NT2/D1 (cell line): ENCODE measurements around the gene PLEKHG4B.

ENCODE experiments used
- DNase-seq: peaks from one replicate; pipeline ENCODE4 v3.0.0-alpha.2; 2011; ENCODE audit warnings: low read depth, low spot score
- H3K27me3 ChIP-seq: 2 replicates; pipeline ENCODE4 v1.6.0; 2011; ENCODE audit warnings: mild to moderate bottlenecking; ENCODE audit not compliant: insufficient read length, insufficient read depth
- H3K36me3 ChIP-seq: 2 replicates; pipeline ENCODE4 v1.6.1; 2011; ENCODE audit warnings: mild to moderate bottlenecking, low read length, mixed read lengths; ENCODE audit not compliant: insufficient read depth, insufficient read length
- H3K4me1 ChIP-seq: 2 replicates; pipeline ENCODE4 v1.5.1; 2011; ENCODE audit not compliant: insufficient read depth, insufficient read length
- H3K4me3 ChIP-seq: 2 replicates; pipeline ENCODE4 v1.5.1; 2011; ENCODE audit warnings: low read depth; ENCODE audit not compliant: insufficient read length
- H3K9ac ChIP-seq: 2 replicates; pipeline ENCODE4 v1.6.0; 2011; ENCODE audit warnings: low read depth; ENCODE audit not compliant: insufficient read length
- H3K9me3 ChIP-seq: 2 replicates; pipeline ENCODE4 v1.5.1; 2011; ENCODE audit warnings: mild to moderate bottlenecking, low read length; ENCODE audit not compliant: insufficient read depth
- SUZ12 ChIP-seq: IDR thresholded peaks from 2 replicates; pipeline ENCODE4 v1.6.1; 2011; ENCODE audit not compliant: insufficient read length, insufficient read depth; ENCODE audit errors: extremely low read depth
- YY1 ChIP-seq: IDR thresholded peaks from 2 replicates; pipeline ENCODE4 v1.6.1; 2011; ENCODE audit not compliant: insufficient read length, insufficient read depth
- ZNF274 ChIP-seq: IDR thresholded peaks from 2 replicates; pipeline ENCODE4 v1.6.1; 2011; ENCODE audit warnings: mild to moderate bottlenecking, low read depth, low read length

PLEKHG4B gene

DNA sequence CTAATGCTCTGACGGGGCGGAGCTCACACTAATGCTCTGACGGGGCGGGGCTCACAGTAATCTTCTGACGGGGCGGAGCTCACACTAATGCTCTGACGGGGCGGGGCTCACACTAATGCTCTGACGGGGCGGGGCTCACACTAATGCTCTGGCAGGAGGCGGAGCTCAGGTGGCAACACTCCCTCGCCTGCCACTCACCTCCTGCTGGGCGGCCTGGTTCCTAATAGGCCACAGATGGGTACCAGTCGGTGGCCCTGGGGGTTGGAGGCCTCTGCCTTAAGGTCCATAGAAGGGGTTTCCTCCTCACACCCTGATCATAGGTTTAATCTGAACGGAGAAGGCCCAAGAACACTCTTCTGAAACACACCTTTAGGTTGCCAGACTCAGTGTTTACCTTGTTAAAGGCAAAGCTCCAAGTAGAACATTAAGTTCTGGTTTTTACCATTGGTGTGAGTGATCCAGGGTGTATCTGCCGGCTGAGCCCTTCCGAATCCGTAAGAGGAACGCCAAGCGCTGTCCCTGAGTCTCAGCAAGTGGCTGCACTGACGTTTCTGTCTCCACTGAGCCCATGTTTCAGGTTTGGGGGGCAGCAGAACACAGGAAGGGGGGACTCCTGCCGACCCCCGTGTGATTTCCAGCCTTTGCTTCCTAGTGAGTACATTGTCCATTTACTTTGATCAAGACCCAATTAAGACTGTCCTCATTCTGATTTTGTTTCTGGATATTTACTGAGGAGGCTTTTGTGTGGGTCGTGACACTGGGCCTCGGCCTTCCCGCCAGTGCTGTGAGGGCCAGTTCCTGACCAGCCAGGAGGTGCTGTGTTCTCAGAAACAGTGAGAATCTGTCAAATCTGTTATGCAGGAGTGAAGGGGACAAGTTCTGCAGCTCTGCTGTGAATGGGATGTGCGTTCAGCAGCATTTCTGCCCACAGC lies 74.7 kb downstream of the PLEKHG4B start:
- Histone ChIP-seq H3K36me3 (peaks cover 41% of the 10 kb centered on the region), H3K9ac (no peak overlapping the region), H3K27me3 (no peaks in the 10 kb centered on the region), H3K4me1 (peaks cover 5% of the 10 kb centered on the region), H3K4me3 (no peak overlapping the region), H3K9me3 (no peaks in the 10 kb centered on the region; the same call in 1 of the 2 replicates)
- no peak for DNase-seq
- TF ChIP-seq YY1 (no peak), SUZ12 (no peak), ZNF274 (no peak)

DNA sequence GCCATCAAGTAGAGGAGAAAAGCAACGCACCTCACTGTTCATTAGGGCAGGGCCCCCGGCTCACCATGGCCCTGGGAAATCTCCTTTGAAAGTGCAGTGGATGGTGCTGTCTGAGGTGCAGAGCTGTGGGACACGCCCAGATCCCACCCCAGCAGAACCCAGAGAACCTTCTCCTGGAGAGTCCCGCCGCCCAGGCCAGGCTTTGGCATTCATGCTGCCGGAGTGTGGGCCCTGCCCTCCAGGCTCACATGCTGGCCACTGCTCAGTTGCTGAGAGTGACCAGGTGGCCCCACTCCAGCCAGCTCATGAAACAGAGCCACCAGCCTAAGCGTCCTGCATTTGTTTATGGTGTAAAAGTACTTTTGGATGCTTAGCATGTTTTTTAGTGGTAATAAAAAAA lies 75.5 kb downstream of the PLEKHG4B start:
- H3K36me3 ChIP-seq = peaks cover 41% of the 10 kb centered on the region
- TF ChIP-seq ZNF274 (no peak), YY1 (no peak), SUZ12 (no peak)
- H3K9ac ChIP-seq = no peak overlapping the region
- no peaks in the 10 kb centered on the region; the same call in 1 of the 2 replicates for H3K9me3 ChIP-seq
- H3K27me3 ChIP-seq = no peaks in the 10 kb centered on the region
- H3K4me3 ChIP-seq = no peak overlapping the region
- H3K4me1 ChIP-seq = peaks cover 5% of the 10 kb centered on the region
- DNase-seq = no peak

- H3K27me3 ChIP-seq = no peaks in the 10 kb centered on the region
- H3K9me3 ChIP-seq = no peaks in the 10 kb centered on the region; the same call in 1 of the 2 replicates
- TF ChIP-seq ZNF274 (no peak), SUZ12 (no peak), YY1 (no peak)
- no peak overlapping the region for H3K4me3 ChIP-seq
- DNase-seq = no peak
- H3K36me3 ChIP-seq = peaks cover 41% of the 10 kb centered on the region
- H3K4me1 ChIP-seq = peaks cover 5% of the 10 kb centered on the region
- H3K9ac ChIP-seq = no peak overlapping the region
Measured at GRCh38 chr5:167982-168660, 76.2 kb downstream of the PLEKHG4B start.

DNA sequence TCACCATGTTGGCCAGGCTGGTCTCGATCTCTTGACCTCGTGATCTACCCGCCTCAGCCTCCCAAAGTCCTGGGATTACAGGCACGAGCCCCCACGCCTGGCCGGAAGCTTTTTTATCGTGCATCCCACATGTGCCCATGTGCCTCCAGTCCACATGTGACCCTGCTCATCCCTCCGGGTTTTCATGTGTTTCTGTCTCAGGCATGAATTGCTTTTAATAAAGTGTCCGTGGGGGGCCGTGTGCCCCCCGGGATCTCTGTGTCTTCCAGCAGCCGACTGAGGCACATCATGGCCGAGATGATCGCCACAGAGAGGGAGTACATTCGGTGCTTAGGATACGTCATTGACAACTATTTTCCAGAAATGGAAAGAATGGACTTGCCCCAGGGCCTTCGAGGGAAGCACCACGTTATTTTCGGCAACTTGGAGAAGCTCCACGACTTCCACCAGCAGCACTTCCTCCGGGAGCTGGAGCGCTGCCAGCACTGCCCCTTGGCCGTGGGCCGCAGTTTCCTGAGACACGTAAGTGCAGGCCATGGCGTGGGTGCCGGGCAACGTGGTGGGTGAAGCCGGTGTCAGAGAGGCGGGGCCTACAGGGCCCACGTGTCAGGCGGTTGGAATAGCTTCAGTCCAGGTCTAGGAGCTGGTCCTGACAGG lies 77.2 kb downstream of the PLEKHG4B start:
- no peak for DNase-seq
- Histone ChIP-seq H3K4me3 (no peak overlapping the region), H3K4me1 (peaks cover 5% of the 10 kb centered on the region), H3K9me3 (no peaks in the 10 kb centered on the region), H3K36me3 (peaks cover 46% of the 10 kb centered on the region), H3K27me3 (no peaks in the 10 kb centered on the region), H3K9ac (no peak overlapping the region)
- TF ChIP-seq YY1 (no peak), SUZ12 (no peak), ZNF274 (no peak)

DNA sequence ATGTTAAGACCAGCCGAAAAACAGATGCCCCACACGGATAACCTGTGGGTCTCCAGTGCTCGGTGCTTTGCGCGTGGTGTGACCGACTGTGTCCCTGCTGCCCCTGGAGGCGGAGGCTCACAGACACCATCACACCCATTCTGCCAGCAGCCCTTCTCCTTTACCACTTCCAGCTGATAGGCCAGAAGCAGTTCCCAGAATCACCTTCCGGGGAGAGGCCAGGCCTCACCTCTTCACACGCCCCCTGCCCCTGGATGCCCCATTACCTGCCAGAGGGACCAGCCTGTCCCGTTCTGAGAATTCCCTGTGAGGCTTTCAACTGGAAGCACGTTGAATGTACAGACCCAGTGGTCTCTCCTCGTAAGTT lies 77.7 kb downstream of the PLEKHG4B start:
- no peak overlapping the region for H3K4me3 ChIP-seq
- DNase-seq = no peak
- peaks cover 46% of the 10 kb centered on the region for H3K36me3 ChIP-seq
- H3K27me3 ChIP-seq = no peaks in the 10 kb centered on the region
- no peak overlapping the region for H3K9ac ChIP-seq
- no peaks in the 10 kb centered on the region for H3K9me3 ChIP-seq
- TF ChIP-seq SUZ12 (no peak), YY1 (no peak), ZNF274 (no peak)
- H3K4me1 ChIP-seq = peaks cover 5% of the 10 kb centered on the region

DNA sequence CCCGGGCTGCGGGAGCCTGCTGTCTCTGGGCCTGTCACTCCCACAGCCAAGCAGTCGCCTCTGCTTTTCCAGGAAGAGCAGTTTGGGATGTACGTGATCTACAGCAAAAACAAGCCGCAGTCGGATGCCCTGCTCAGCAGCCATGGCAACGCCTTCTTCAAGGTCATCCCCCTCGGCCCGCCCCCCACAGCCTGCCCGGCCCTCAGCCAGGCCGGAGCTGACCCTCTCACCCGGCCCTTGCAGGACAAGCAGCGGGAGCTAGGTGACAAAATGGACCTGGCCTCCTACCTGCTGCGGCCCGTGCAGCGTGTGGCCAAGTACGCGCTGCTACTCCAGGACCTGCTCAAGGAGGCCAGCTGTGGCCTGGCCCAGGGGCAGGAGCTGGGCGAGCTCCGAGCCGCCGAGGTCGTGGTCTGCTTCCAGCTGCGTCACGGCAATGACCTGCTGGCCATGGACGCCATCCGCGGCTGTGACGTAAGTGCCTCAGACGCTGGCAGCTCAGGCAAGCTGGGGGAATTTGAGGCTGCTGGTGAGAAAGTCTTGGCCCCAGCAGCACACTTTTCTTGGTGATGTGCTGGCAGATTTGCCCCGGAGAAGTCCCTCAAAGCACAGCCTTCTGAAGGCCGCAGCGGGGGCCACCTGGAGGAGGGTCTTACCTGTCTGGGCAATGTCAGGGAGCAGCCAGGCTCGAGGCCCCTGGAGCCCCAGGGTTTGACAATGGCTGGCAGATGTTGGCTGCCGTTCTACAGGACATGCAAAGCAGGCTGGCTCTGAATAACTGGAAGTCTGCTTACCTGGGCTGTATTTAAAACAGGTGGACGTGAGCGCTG lies 79.2 kb downstream of the PLEKHG4B start:
- Histone ChIP-seq H3K9ac (no peak overlapping the region), H3K4me1 (peaks cover 5% of the 10 kb centered on the region), H3K27me3 (no peaks in the 10 kb centered on the region), H3K9me3 (no peaks in the 10 kb centered on the region), H3K4me3 (no peak overlapping the region), H3K36me3 (peaks cover 51% of the 10 kb centered on the region)
- DNase-seq = no peak
- TF ChIP-seq SUZ12 (no peak), YY1 (no peak), ZNF274 (no peak)

- no peak overlapping the region for H3K4me3 ChIP-seq
- no peak for TF ChIP-seq SUZ12
- TF ChIP-seq YY1 = no peak
- TF ChIP-seq ZNF274 = no peak
- peaks cover 5% of the 10 kb centered on the region for H3K4me1 ChIP-seq
- no peaks in the 10 kb centered on the region for H3K27me3 ChIP-seq
- DNase-seq = no peak
- no peak overlapping the region for H3K9ac ChIP-seq
- H3K36me3 ChIP-seq = peaks cover 51% of the 10 kb centered on the region
- no peaks in the 10 kb centered on the region for H3K9me3 ChIP-seq
Measured at GRCh38 chr5:171801-172331, 79.9 kb downstream of the PLEKHG4B start.
